Esophagus squamous epithelium (tissue), 5 donors: Measurements from ENCODE around the gene C1RL. TPM values are rescaled to one million over a fixed set of nuclear protein-coding genes. Genes with fewer than 3 reads are reported as not detected.
A peak's percentile ranks its signal among the peaks of the same experiment; 100 is the strongest.

ENCODE experiments used
- DNase-seq: peaks from one replicate; lab custom pipeline; 2025; lab: John Stamatoyannopoulos, UW
- H3K27ac ChIP-seq, 4 donors: fragments of 200-600 bp; sonication (generic); one replicate each; pipeline ENCODE4 v1.5.1; 2016 to 2019; ENCODE audit warnings: mild to moderate bottlenecking in 1 of 4
- H3K27me3 ChIP-seq, 4 donors: fragments of 200-600 bp; sonication (generic); 1 replicate in 3 of 4; 2 replicates in 1 of 4; pipeline versions ENCODE4 v1.5.1 to v1.6.0; 2017 to 2021; ENCODE audit warnings: antibody characterized with exemption in 1 of 4
- H3K36me3 ChIP-seq, 3 donors: fragments of 200-600 bp; sonication (generic); one replicate each; pipeline ENCODE4 v1.5.1; 2016 to 2019
- H3K4me1 ChIP-seq, 3 donors: fragments of 200-600 bp; sonication (generic); one replicate each; pipeline ENCODE4 v1.5.1; 2017 to 2019
- H3K4me3 ChIP-seq, 4 donors: fragments of 200-600 bp; sonication (generic); 1 replicate in 3 of 4; 2 replicates in 1 of 4; pipeline ENCODE4 v1.5.1; 2016 to 2019; ENCODE audit warnings: mild to moderate bottlenecking in 2 of 4, moderate library complexity in 1 of 4
- H3K9me3 ChIP-seq, 3 donors: fragments of 200-600 bp; sonication (generic); one replicate each; pipeline ENCODE4 v1.5.1; 2016 to 2019
- POLR2A ChIP-seq, 4 donors: fragments of 450-650 bp; IDR thresholded peaks; one replicate each; pipeline ENCODE4 v1.6.1; 2017; ENCODE audit warnings: antibody characterized with exemption in 4 of 4, mild to moderate bottlenecking in 4 of 4, moderate library complexity in 3 of 4
- whole genome bisulfite sequencing, 2 donors: methylation state at CpG; one replicate each; pipeline ENCODE4 v1.1.5; 2018; 5-methylcytosine and 5-hydroxymethylcytosine counted together
- intact Hi-C: fragments of 100-400 bp; cut with DNase I; formaldehyde crosslinking; loops from one replicate; pipeline ENCODE4 v1.15.0; 2022
- total RNA-seq, 4 donors: library from RNA; depleted of rRNA; stranded (reverse); fragments of >200 nt; gene quantifications; one replicate each; pipeline ENCODE4 v1.1.0, GENCODE V29; 2016
- TF ChIP-seq, protein P1 (sequence below), 6 experiments: fragments of 450-650 bp in 4 of 6; fragments of 200-600 bp in 2 of 6; sonication (generic) in 2 of 6; IDR thresholded peaks; one replicate each; pipeline ENCODE4 v1.5.1; 2016 to 2019; ENCODE audit warnings: antibody characterized with exemption in 6 of 6, mild to moderate bottlenecking in 4 of 6, moderate library complexity in 4 of 6
- donor health status: DM: yes; HTN: yes; CAD: no.

C1RL gene
- total RNA-seq, 4 donors from 2014 or later = 13.0 to 53.2 (median 25.8) TPM

DNA sequence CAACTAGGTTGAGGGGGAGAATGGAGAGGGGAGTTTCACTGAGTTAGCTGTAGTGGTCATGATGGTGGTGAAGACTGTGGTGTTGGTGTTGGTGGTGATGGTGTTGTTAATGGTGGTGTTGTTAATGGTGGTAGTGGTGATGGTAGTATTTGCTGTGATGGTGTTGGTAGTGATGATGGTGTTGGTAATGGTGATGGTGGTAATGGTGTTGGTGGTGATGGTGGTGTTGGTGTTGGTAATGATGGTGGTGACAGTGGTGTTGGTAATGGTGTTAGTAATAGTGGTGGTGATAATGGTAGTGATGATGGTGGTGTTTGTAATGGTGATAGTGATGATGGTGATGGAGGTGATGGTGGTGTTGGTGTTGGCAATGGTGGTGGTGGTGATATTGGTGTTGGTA, 25.9 kb downstream of the C1RL start:
- no peak overlapping the region for H3K4me3 ChIP-seq
- intact Hi-C loops = no loop called here
- peaks cover 0 to 65% (median 22%) of the 10 kb centered on the region in 3 donors for H3K36me3 ChIP-seq
- H3K27ac ChIP-seq = no peak overlapping the region
- TF ChIP-seq POLR2A (IDR thresholded peaks at IDR 0.05) = no peak
- TF ChIP-seq, protein P1, sequence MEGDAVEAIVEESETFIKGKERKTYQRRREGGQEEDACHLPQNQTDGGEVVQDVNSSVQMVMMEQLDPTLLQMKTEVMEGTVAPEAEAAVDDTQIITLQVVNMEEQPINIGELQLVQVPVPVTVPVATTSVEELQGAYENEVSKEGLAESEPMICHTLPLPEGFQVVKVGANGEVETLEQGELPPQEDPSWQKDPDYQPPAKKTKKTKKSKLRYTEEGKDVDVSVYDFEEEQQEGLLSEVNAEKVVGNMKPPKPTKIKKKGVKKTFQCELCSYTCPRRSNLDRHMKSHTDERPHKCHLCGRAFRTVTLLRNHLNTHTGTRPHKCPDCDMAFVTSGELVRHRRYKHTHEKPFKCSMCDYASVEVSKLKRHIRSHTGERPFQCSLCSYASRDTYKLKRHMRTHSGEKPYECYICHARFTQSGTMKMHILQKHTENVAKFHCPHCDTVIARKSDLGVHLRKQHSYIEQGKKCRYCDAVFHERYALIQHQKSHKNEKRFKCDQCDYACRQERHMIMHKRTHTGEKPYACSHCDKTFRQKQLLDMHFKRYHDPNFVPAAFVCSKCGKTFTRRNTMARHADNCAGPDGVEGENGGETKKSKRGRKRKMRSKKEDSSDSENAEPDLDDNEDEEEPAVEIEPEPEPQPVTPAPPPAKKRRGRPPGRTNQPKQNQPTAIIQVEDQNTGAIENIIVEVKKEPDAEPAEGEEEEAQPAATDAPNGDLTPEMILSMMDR (IDR thresholded peaks at IDR 0.05) = no peak
- H3K9me3 ChIP-seq = no peaks in the 10 kb centered on the region
- no peaks in the 10 kb centered on the region for H3K27me3 ChIP-seq
- no peak for DNase-seq
- peaks cover 19 to 44% (median 25%) of the 10 kb centered on the region in 3 donors for H3K4me1 ChIP-seq

DNA sequence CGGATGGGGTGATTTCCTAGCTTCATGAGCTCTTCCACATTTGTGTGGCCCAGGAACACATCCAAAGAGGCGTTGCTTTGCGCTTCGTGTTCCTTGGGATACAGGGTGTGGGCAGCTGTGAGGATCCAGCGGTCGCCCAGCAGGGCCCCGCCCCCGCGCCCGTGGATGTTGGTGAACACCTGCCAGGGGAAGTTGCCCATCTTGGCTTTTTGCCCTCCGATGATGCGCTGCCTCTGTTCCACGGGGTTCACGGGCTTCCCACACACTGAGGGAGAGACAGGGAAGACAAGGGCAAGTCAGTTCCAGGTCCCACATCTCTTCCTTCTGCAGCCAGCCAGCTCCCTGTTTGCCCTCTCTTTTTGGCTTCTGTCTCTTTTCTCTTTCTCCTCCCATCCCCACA, 28.0 kb downstream of the C1RL start:
- Histone ChIP-seq H3K9me3 (no peaks in the 10 kb centered on the region), H3K4me1 (peaks cover 19 to 45% (median 25%) of the 10 kb centered on the region in 3 donors), H3K27me3 (no peaks in the 10 kb centered on the region), H3K36me3 (peaks cover 0 to 49% (median 21%) of the 10 kb centered on the region in 3 donors), H3K4me3 (no peak overlapping the region), H3K27ac (peak overlapping the region; percentile 70 to 92 (median 84))
- 42 to 45% methylated on average over 4 to 13 of the region's 14 CpGs for WGBS, 2 donors
- DNase-seq = no peak
- intact Hi-C loops = no loop called here
- TF ChIP-seq, protein P1 (IDR thresholded peaks at IDR 0.05) = no peak
- TF ChIP-seq POLR2A (IDR thresholded peaks at IDR 0.05) = no peak

DNA sequence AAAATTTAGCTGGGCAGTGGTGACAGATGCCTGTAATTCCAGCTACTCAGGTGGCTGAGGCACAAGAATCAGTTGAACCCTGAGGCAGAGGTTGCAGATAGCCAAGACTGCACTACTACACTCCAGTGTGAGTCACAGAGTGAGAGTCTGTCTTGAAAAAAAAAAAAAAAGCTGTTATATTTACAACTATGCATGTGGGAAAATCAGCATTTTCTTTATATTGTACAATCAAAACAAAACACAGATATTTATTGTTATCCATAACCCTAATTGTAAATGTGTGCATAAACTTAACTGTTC, 29.2 kb downstream of the C1RL start:
- no peaks in the 10 kb centered on the region for H3K9me3 ChIP-seq
- peak overlapping the region; percentile 78 to 92 (median 88) for H3K27ac ChIP-seq
- intact Hi-C loops = no loop called here
- H3K36me3 ChIP-seq = peaks cover 0 to 36% (median 16%) of the 10 kb centered on the region in 3 donors
- DNase-seq = no peak
- no peak overlapping the region for H3K4me3 ChIP-seq
- peaks cover 19 to 45% (median 25%) of the 10 kb centered on the region in 3 donors for H3K4me1 ChIP-seq
- no peaks in the 10 kb centered on the region for H3K27me3 ChIP-seq
- TF ChIP-seq, protein P1 (IDR thresholded peaks at IDR 0.05) = no peak
- TF ChIP-seq POLR2A (IDR thresholded peaks at IDR 0.05) = no peak

DNA sequence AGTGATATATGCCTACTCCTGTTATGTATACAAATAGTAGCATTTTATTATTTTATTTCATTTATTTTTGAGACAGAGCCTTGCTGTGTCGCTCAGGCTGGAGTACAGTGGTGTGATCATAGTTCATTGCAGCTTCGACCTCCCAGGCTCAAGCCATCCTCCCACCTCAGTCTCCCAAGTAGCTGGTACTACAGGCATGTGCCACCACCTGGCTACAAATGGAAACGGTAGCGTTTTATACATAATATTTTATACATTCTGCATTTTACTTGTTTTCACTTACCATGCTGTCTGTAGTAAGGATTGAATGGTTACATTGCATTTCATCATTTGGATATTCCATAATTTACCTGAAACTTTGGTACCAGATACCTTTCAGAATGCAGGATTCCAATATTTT, 30.9 kb downstream of the C1RL start:
- peaks cover 0 to 29% (median 13%) of the 10 kb centered on the region in 3 donors for H3K36me3 ChIP-seq
- intact Hi-C loops = no loop called here
- peaks cover 19 to 45% (median 25%) of the 10 kb centered on the region in 3 donors for H3K4me1 ChIP-seq
- DNase-seq = no peak
- 58 to 60% methylated on average over 4 of the region's 4 CpGs for WGBS, 2 donors
- TF ChIP-seq, protein P1 (IDR thresholded peaks at IDR 0.05) = no peak
- no peak for TF ChIP-seq POLR2A (IDR thresholded peaks at IDR 0.05)
- H3K9me3 ChIP-seq = no peaks in the 10 kb centered on the region
- H3K27ac ChIP-seq = no peak overlapping the region
- H3K27me3 ChIP-seq = no peaks in the 10 kb centered on the region
- H3K4me3 ChIP-seq = no peak overlapping the region

DNA sequence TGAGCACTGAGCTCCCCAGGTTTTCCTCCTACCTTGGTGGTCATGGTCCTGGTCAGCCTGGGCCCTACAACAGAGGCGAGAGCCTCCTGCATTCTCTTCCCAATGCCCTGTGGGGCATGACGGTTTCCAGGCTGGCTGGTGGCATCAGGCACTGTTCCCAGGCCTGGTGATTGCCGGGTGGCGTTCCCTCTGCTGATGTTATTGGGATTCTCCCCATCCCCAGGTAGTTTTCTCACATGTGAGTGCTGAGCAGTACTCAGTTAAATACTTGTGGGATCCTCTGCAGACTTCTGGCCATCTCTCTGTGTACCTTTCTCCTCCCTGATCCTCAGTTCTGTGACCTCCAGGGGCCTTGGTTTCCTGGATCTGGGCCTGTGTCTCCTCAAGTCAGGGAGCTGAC, 32.5 kb downstream of the C1RL start:
- Histone ChIP-seq H3K9me3 (no peaks in the 10 kb centered on the region), H3K4me3 (no peak overlapping the region), H3K4me1 (peaks cover 19 to 33% (median 25%) of the 10 kb centered on the region in 3 donors), H3K27me3 (no peaks in the 10 kb centered on the region), H3K27ac (peak overlapping the region in 2 of 4 donors; percentile 17 to 37), H3K36me3 (peaks cover 0 to 12% (median 4%) of the 10 kb centered on the region in 3 donors)
- intact Hi-C loops = no loop called here
- no peak for TF ChIP-seq POLR2A (IDR thresholded peaks at IDR 0.05)
- TF ChIP-seq, protein P1 (IDR thresholded peaks at IDR 0.05) = no peak
- DNase-seq = no peak
- 95 to 100% methylated on average over 2 to 4 of the region's 4 CpGs for WGBS, 2 donors
